HepG2 (cell line): ENCODE results near the gene OLFM4. TPM values are rescaled to one million over a fixed set of nuclear protein-coding genes. Genes with fewer than 3 reads are reported as not detected.

Source experiments
- ATAC-seq: fragments of 200-7000 bp; cut with Tn5 transposase; 3 replicates; pipeline ENCODE4 v1.9.1; 2020; ENCODE audit warnings: mild to moderate bottlenecking, moderate library complexity
- BruUV-seq: library from RNA; stranded (reverse); fragments of 400-500 nt; replicated peaks from 2 replicates; lab custom pipeline; 2021; lab: Mats Ljungman, UMichigan
- CTCF ChIA-PET: fragments of 300-600 bp; formaldehyde crosslinking; extraction: SDS; loops from one replicate; lab custom pipeline; 2021; ENCODE audit warnings: low total read pairs, inconsistent platforms, low intra/inter-chr PET ratio; lab: Yijun Ruan, JAX
- POLR2A ChIA-PET: fragments of 350-600 bp; sonication (Branson Sonifier 250); formaldehyde crosslinking; loops from one replicate; lab custom pipeline; 2020; ENCODE audit warnings: antibody characterized with exemption, inconsistent platforms; lab: Yijun Ruan, JAX
- DNase-seq: peaks from one replicate; pipeline ENCODE4 v3.0.0-alpha.2; 2015; ENCODE audit warnings: low spot score
- FAIRE-seq: peaks from 3 replicates; lab custom pipeline; 2011; peaks lifted over from hg19 to GRCh38; lab: Jason Lieb, UNC
- H2AFZ ChIP-seq: one replicate; pipeline ENCODE4 v1.6.1; 2011; ENCODE audit warnings: low read length, inconsistent platforms
- H3K27ac ChIP-seq: fragments of 300-600 bp; 3 replicates; pipeline ENCODE4 v1.8.0; 2011; ENCODE audit warnings: mixed run types, mild to moderate bottlenecking, mixed read lengths, low read length, inconsistent platforms; ENCODE audit not compliant: insufficient read depth; ENCODE audit errors: extremely low read length
- H3K27me3 ChIP-seq, 2 experiments: fragments of 200-600 bp in 1 of 2; 2 replicates in 1 of 2; 3 replicates in 1 of 2; pipeline versions ENCODE4 v1.6.0 to v1.8.0; 2011; ENCODE audit warnings: low read length in 2 of 2, mild to moderate bottlenecking in 2 of 2, moderate library complexity in 2 of 2, inconsistent platforms in 1 of 2; ENCODE audit not compliant: insufficient read depth in 2 of 2, control insufficient read depth in 1 of 2
- H3K36me3 ChIP-seq, 2 experiments: fragments of 200-600 bp in 1 of 2; replicated peaks in 1 of 2; 2 replicates in 1 of 2; 3 replicates in 1 of 2; pipeline versions ENCODE4 v1.5.1 to v1.8.0; 2011; ENCODE audit warnings: low read length in 2 of 2, inconsistent platforms in 1 of 2; ENCODE audit not compliant: insufficient read depth in 2 of 2, control insufficient read depth in 1 of 2
- H3K4me1 ChIP-seq: 2 replicates; pipeline ENCODE4 v1.5.1; 2012; ENCODE audit warnings: low read length, inconsistent platforms; ENCODE audit not compliant: insufficient read depth
- H3K4me2 ChIP-seq: 2 replicates; pipeline ENCODE4 v1.6.0; 2011; ENCODE audit warnings: low read depth, low read length, inconsistent platforms
- H3K4me3 ChIP-seq, 3 experiments: fragments of 200-600 bp in 1 of 3; sonication (generic), shearing (Covaris generic) in 1 of 3; replicated peaks in 1 of 3; 2 replicates each; pipeline ENCODE4 v1.5.1; 2011 to 2016; ENCODE audit warnings: low read length in 3 of 3, inconsistent platforms in 2 of 3, low read depth in 2 of 3, mild to moderate bottlenecking in 2 of 3, control low read depth in 1 of 3, mixed read lengths in 1 of 3; ENCODE audit not compliant: insufficient read depth in 1 of 3
- H3K79me2 ChIP-seq: one replicate; pipeline ENCODE4 v1.6.1; 2011; ENCODE audit warnings: low read length, inconsistent platforms; ENCODE audit not compliant: insufficient read depth
- H3K9ac ChIP-seq: 2 replicates; pipeline ENCODE4 v1.6.0; 2011; ENCODE audit warnings: mild to moderate bottlenecking, low read depth, low read length, inconsistent platforms; ENCODE audit not compliant: insufficient read depth
- H3K9me3 ChIP-seq: 2 replicates; pipeline ENCODE4 v1.5.1; 2012; ENCODE audit warnings: mild to moderate bottlenecking, low read length
- H4K20me1 ChIP-seq: 2 replicates; pipeline ENCODE4 v1.6.0; 2011; ENCODE audit warnings: inconsistent platforms, mild to moderate bottlenecking, low read length, moderate library complexity; ENCODE audit not compliant: insufficient read depth
- ATF1 ChIP-seq: IDR thresholded peaks from 2 replicates; pipeline ENCODE4 v1.6.1; 2016; ENCODE audit warnings: mild to moderate bottlenecking, control low read depth
- CENPBD1 ChIP-seq: sonication (generic); formaldehyde crosslinking; IDR thresholded peaks from 2 replicates; pipeline ENCODE4 v1.8.0; 2022; ENCODE audit warnings: missing genetic modification reagents, low read depth, mild to moderate bottlenecking, borderline replicate concordance
- ELF3 ChIP-seq: IDR thresholded peaks from 2 replicates; pipeline ENCODE4 v1.6.1; 2016; ENCODE audit warnings: missing genetic modification reagents, missing compliant biosample characterization
- FOXP1 ChIP-seq, 2 experiments: fragments of 450-650 bp in 1 of 2; IDR thresholded peaks; 2 replicates each; pipeline ENCODE4 v1.6.1; 2017 to 2018; ENCODE audit warnings: antibody characterized with exemption in 1 of 2
- HES4 ChIP-seq: sonication (generic); formaldehyde crosslinking; IDR thresholded peaks from 2 replicates; pipeline ENCODE4 v1.9.0; 2021; ENCODE audit warnings: mild to moderate bottlenecking, missing genetic modification reagents, borderline replicate concordance
- PLRG1 ChIP-seq: fragments of 450-650 bp; conservative IDR thresholded peaks from 2 replicates; pipeline ENCODE4 v1.6.1; 2016
- PRDM4 ChIP-seq: sonication (generic); formaldehyde crosslinking; IDR thresholded peaks from 2 replicates; pipeline ENCODE4 v1.9.0; 2021; ENCODE audit warnings: missing genetic modification reagents, borderline replicate concordance
- USF2 ChIP-seq, 2 experiments: sonication (generic) in 1 of 2; formaldehyde crosslinking in 1 of 2; IDR thresholded peaks; 2 replicates each; pipeline versions ENCODE4 v1.5.1 to v1.6.1; 2011 to 2020; ENCODE audit warnings: borderline replicate concordance in 1 of 2, low read depth in 1 of 2, low read length in 1 of 2, mild to moderate bottlenecking in 1 of 2, missing genetic modification reagents in 1 of 2, moderate library complexity in 1 of 2
- ZBTB38 ChIP-seq: sonication (generic); formaldehyde crosslinking; IDR thresholded peaks from 2 replicates; pipeline ENCODE4 v1.5.1; 2020; ENCODE audit warnings: mild to moderate bottlenecking, missing genetic modification reagents
- ZNF260 ChIP-seq: sonication (generic); formaldehyde crosslinking; IDR thresholded peaks from 2 replicates; pipeline ENCODE4 v1.4.0; 2020; ENCODE audit warnings: missing genetic modification reagents, low read depth, mild to moderate bottlenecking, borderline replicate concordance
- ZNF282 ChIP-seq: fragments of 450-650 bp; IDR thresholded peaks from 2 replicates; pipeline ENCODE4 v1.6.1; 2018; ENCODE audit not compliant: partially characterized antibody
- ZNF569 ChIP-seq: sonication (generic); formaldehyde crosslinking; IDR thresholded peaks from 2 replicates; pipeline ENCODE4 v1.5.0; 2020; ENCODE audit warnings: mild to moderate bottlenecking, missing genetic modification reagents, moderate library complexity, borderline replicate concordance
- ZNF747 ChIP-seq: sonication (generic); formaldehyde crosslinking; IDR thresholded peaks from 2 replicates; pipeline ENCODE4 v1.8.1; 2023; ENCODE audit warnings: missing genetic modification reagents, mild to moderate bottlenecking, borderline replicate concordance
- ZNF768 ChIP-seq: sonication (generic); formaldehyde crosslinking; IDR thresholded peaks from 2 replicates; pipeline ENCODE4 v1.4.0; 2020; ENCODE audit warnings: missing genetic modification reagents
- WGBS: methylation state at CpG from one replicate; pipeline ENCODE4 v1.1.6; 2017; ENCODE audit warnings: low lambda C conversion rate; 5-methylcytosine and 5-hydroxymethylcytosine counted together
- in situ Hi-C: cut with HindIII; loops from 2 replicates; pipeline ENCODE4 v1.10.0; 2017; ENCODE audit warnings: low pct_unique_long_range_greater_than_20kb; ENCODE audit not compliant: extremely low pct_ligation_motif_present
- intact Hi-C: fragments of 100-400 bp; cut with micrococcal nuclease; formaldehyde crosslinking; loops from one replicate; pipeline ENCODE4 v1.10.0; 2022; ENCODE audit not compliant: unreplicated experiment
- polyA plus RNA-seq, 8 experiments: library from polyadenylated mRNA; depleted of rRNA in 3 of 8; stranded (reverse) in 7 of 8; unstranded in 1 of 8; fragments of >200 nt; fragmentation: Illumina TruSeq in 4 of 8; extraction: Trizol in 4 of 8; gene quantifications; 2 replicates each; pipeline versions ENCODE4 v1.2.1 to v1.2.3, GENCODE V29; 2011 to 2016; ENCODE audit warnings: low read depth in 4 of 8, missing spikeins in 1 of 8, mixed read lengths in 1 of 8; ENCODE audit not compliant: insufficient read depth in 1 of 8
- total RNA-seq, 5 experiments: library from RNA; depleted of rRNA; stranded (reverse); fragments of >200 nt; fragmentation: Illumina TruSeq; extraction: Trizol; gene quantifications; 2 replicates each; pipeline ENCODE4 v1.2.3, GENCODE V29; 2016; ENCODE audit warnings: low read depth in 1 of 5

OLFM4 gene
- total and polyA plus RNA-seq, 2 of the 13 experiments (the other 11 are each of a cell fraction or from before 2014, with no cell fraction given), result not detected

- CTCF ChIA-PET, result no interaction called here
- no peak for ATAC-seq
- H3K4me3 ChIP-seq, result no peak overlapping the region
- WGBS, result 29% methylated on average over 5 of the region's 5 CpGs
- no peaks in the 10 kb centered on the region for H4K20me1 ChIP-seq
- H3K27me3 ChIP-seq, result no peaks in the 10 kb centered on the region; a peak in 1 of 5 replicates
- DNase-seq, result no peak
- intact Hi-C loops, result no loop called here
- H3K4me2 ChIP-seq, result no peak overlapping the region
- H3K27ac ChIP-seq, result no peak overlapping the region
- H3K79me2 ChIP-seq, result no peaks in the 10 kb centered on the region
- TF ChIP-seq PLRG1 (no peak), ZNF260 (CRISPR knock-in tag) (no peak), ZNF569 (CRISPR knock-in tag) (no peak), ZNF768 (CRISPR knock-in tag) (no peak), FOXP1 (IDR thresholded peaks at IDR 0.05) (no peak), FOXP1 (CRISPR knock-in tag; IDR thresholded peaks at IDR 0.05) (no peak), ZBTB38 (CRISPR knock-in tag) (no peak), PRDM4 (CRISPR knock-in tag) (no peak), ATF1 (CRISPR knock-in tag) (no peak), ZNF282 (no peak), ZNF747 (CRISPR knock-in tag) (no peak), ELF3 (CRISPR knock-in tag) (no peak), CENPBD1 (CRISPR knock-in tag) (no peak), USF2 (IDR thresholded peaks at IDR 0.05; ENCODE audit: low read depth, low read length) (no peak), USF2 (CRISPR knock-in tag; IDR thresholded peaks at IDR 0.05; ENCODE audit: borderline replicate concordance) (no peak), HES4 (CRISPR knock-in tag) (no peak)
- TF ChIP-seq, all 625 proteins: peak for 0
- POLR2A ChIA-PET, result no interaction called here
- FAIRE-seq, result no peak
- Histone ChIP-seq H3K4me1 (no peaks in the 10 kb centered on the region), H3K36me3 (no peaks in the 10 kb centered on the region), H3K9me3 (no peaks in the 10 kb centered on the region), H2AFZ (no peak overlapping the region), H3K9ac (no peak overlapping the region)
- no TSS peak for BruUV-seq
- in situ Hi-C loops, result no loop called here
These were observed 550 bp upstream of the OLFM4 start for GRCh38 chr13:53028063-53028462.
